Stromal cell of bone marrow (primary cell): Measurements from ENCODE around the gene FABP1.

Source experiments
- DNase-seq: peaks from one replicate; pipeline ENCODE4 v3.0.0-alpha.2; 2012; ENCODE audit warnings: low read depth

Gene FABP1

GRCh38 chr2:88114889-88115288 is 13.0 kb downstream of the FABP1 start:
- DNase-seq = no peak

GRCh38 chr2:88113069-88113468 is 14.8 kb downstream of the FABP1 start:
- DNase-seq = no peak

GRCh38 chr2:88110830-88111229 is 17.0 kb downstream of the FABP1 start:
- no peak for DNase-seq

GRCh38 chr2:88108796-88109195 is 19.1 kb downstream of the FABP1 start:
- no peak for DNase-seq

- DNase-seq = no peak
Measured at GRCh38 chr2:88100489-88100858, 27.4 kb downstream of the FABP1 start.

- peak; percentile 9 for DNase-seq
Measured at GRCh38 chr2:88099798-88100488, 27.9 kb downstream of the FABP1 start.

GRCh38 chr2:88098558-88098900 is 29.3 kb downstream of the FABP1 start:
- no peak for DNase-seq

- DNase-seq = no peak
Measured at GRCh38 chr2:88097891-88098557, 29.8 kb downstream of the FABP1 start.

- no peak for DNase-seq
Measured at GRCh38 chr2:88097192-88097591, 30.7 kb downstream of the FABP1 start.

GRCh38 chr2:88096708-88097107 is 31.2 kb downstream of the FABP1 start:
- no peak for DNase-seq

- DNase-seq = no peak
Measured at GRCh38 chr2:88095022-88095421, 32.8 kb downstream of the FABP1 start.

- no peak for DNase-seq
Measured at GRCh38 chr2:88092773-88093172, 35.1 kb downstream of the FABP1 start.

GRCh38 chr2:88091943-88092342 is 35.9 kb downstream of the FABP1 start:
- no peak for DNase-seq

- no peak for DNase-seq
Measured at GRCh38 chr2:88090446-88091283, 37.2 kb downstream of the FABP1 start.

- DNase-seq = no peak
Measured at GRCh38 chr2:88088999-88089398, 38.9 kb downstream of the FABP1 start.

- no peak for DNase-seq
Measured at GRCh38 chr2:88087763-88088162, 40.1 kb downstream of the FABP1 start.

- no peak for DNase-seq
Measured at GRCh38 chr2:88087073-88087472, 40.8 kb downstream of the FABP1 start.

GRCh38 chr2:88086401-88086800 is 41.5 kb downstream of the FABP1 start:
- no peak for DNase-seq

GRCh38 chr2:88085602-88086001 is 42.3 kb downstream of the FABP1 start:
- no peak for DNase-seq

GRCh38 chr2:88085099-88085498 is 42.8 kb downstream of the FABP1 start:
- no peak for DNase-seq

GRCh38 chr2:88082781-88083180 is 45.1 kb downstream of the FABP1 start:
- no peak for DNase-seq

GRCh38 chr2:88081924-88082608 is 45.8 kb downstream of the FABP1 start:
- no peak for DNase-seq

- DNase-seq = no peak
Measured at GRCh38 chr2:88080545-88080944, 47.3 kb downstream of the FABP1 start.
